ENCODE measurements around the gene F2.

DNA sequence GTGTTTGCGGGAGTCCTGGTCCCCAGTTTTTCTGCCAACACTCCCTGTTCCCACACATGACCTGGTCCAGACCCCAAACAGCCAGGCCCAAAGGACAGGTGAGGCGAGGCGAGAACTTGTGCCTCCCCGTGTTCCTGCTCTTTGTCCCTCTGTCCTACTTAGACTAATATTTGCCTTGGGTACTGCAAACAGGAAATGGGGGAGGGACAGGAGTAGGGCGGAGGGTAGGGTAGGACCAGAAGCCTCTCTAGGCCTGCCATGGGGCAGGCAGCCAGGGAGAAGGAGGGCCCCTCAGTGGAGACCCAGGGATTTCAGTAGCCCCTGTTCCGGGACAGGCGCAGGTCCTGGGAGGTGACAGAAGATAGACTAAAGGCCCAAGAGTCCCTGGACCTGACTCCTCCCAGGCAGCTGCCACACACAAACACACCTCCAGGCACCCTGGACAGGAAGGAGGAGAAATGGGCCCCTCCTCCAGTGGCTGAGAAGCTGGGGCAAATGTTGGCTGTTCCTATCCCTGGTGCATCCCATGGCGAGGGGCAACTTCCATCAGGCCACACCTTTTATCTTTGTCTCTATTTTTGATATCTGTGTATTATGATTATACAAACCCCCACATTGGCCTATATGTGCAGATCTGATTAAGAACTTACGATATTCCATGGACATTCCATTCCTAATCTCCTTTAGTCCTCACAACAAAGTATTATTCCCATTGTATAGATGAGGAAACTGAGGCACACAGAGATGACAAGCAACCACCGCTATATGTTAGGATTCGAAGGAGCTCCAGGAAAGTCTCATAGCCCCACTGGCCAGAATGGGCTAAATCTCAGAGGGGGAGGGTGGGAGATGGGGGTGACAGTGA is 626 bp upstream of the F2 start:
- TF ChIP-seq MAFF (IDR thresholded peaks at IDR 0.05; ENCODE audit: low read depth, low read length) (no peak), FOXM1 (CRISPR knock-in tag; IDR thresholded peaks at IDR 0.05) (no peak)
